CD4-positive, alpha-beta T cell (primary cell): ENCODE data around the gene SLC38A3. TPM values are rescaled to one million over a fixed set of nuclear protein-coding genes. Genes with fewer than 3 reads are reported as not detected.

ENCODE experiments used
- ATAC-seq: fragments of 200-7000 bp; cut with Tn5 transposase; one replicate; pipeline ENCODE4 v1.10.0; 2022; ENCODE audit warnings: mild to moderate bottlenecking; ENCODE audit not compliant: poor library complexity
- CTCF ChIA-PET: fragments of 350-600 bp; sonication (Branson Sonifier 250); formaldehyde crosslinking; loops from one replicate; lab custom pipeline; 2021; ENCODE audit warnings: antibody characterized with exemption, inconsistent platforms; lab: Charles Lee
- POLR2A ChIA-PET: fragments of 350-600 bp; sonication (Branson Sonifier 250); formaldehyde crosslinking; loops from one replicate; lab custom pipeline; 2021; ENCODE audit warnings: antibody characterized with exemption, inconsistent platforms; lab: Charles Lee
- DNase-seq, 14 experiments: peaks; one replicate each; pipeline ENCODE4 v3.0.0-alpha.2; 2013 to 2020; ENCODE audit warnings: mixed read lengths in 2 of 14
- H3K27ac ChIP-seq, 2 donors: one replicate each; pipeline versions ENCODE4 v1.5.1 to v1.7.0; 2013; ENCODE audit warnings: low read length in 2 of 2, low read depth in 1 of 2, mild to moderate bottlenecking in 1 of 2
- H3K27me3 ChIP-seq, 2 experiments: 1 replicate in 1 of 2; 2 replicates in 1 of 2; pipeline versions ENCODE4 v1.6.1 to v1.7.0; 2013; ENCODE audit warnings: low read length in 2 of 2, control low read depth in 1 of 2, mild to moderate bottlenecking in 1 of 2, moderate library complexity in 1 of 2; ENCODE audit not compliant: insufficient read depth in 2 of 2, control insufficient read depth in 1 of 2
- H3K36me3 ChIP-seq: one replicate; pipeline ENCODE4 v1.6.1; 2013; ENCODE audit warnings: low read length, control low read depth; ENCODE audit not compliant: insufficient read depth
- H3K4me1 ChIP-seq: one replicate; pipeline ENCODE4 v1.6.1; 2013; ENCODE audit warnings: low read length, control low read depth; ENCODE audit not compliant: insufficient read depth
- H3K4me3 ChIP-seq: one replicate; pipeline ENCODE4 v1.5.1; 2013; ENCODE audit warnings: mild to moderate bottlenecking, low read length, moderate library complexity
- H3K9me3 ChIP-seq, 2 experiments: 1 replicate in 1 of 2; 2 replicates in 1 of 2; pipeline versions ENCODE4 v1.6.1 to v1.7.0; 2013; ENCODE audit warnings: low read length in 2 of 2, mild to moderate bottlenecking in 2 of 2, control low read depth in 1 of 2, moderate library complexity in 1 of 2; ENCODE audit not compliant: control insufficient read depth in 1 of 2, insufficient read depth in 1 of 2
- H3K27ac Mint-ChIP-seq: one replicate; pipeline ENCODE4 v1.8.0; 2020; ENCODE audit warnings: mixed read lengths
- H3K27me3 Mint-ChIP-seq: one replicate; pipeline ENCODE4 v1.8.0; 2021; ENCODE audit warnings: mixed read lengths
- H3K36me3 Mint-ChIP-seq: one replicate; pipeline ENCODE4 v1.8.0; 2021; ENCODE audit warnings: low read depth, mixed read lengths
- H3K4me1 Mint-ChIP-seq: one replicate; pipeline ENCODE4 v1.8.0; 2021; ENCODE audit warnings: low read depth, mixed read lengths
- H3K4me3 Mint-ChIP-seq: one replicate; pipeline ENCODE4 v1.8.0; 2020; ENCODE audit warnings: mild to moderate bottlenecking, mixed read lengths
- H3K9me3 Mint-ChIP-seq: one replicate; pipeline ENCODE4 v1.8.0; 2020; ENCODE audit warnings: mixed read lengths
- intact Hi-C, 2 experiments: fragments of 100-400 bp; cut with DNase I in 1 of 2; cut with micrococcal nuclease in 1 of 2; formaldehyde crosslinking; loops; one replicate each; pipeline versions ENCODE4 v1.15.1 to v1.9.0; 2023 to 2025; cut with DNase I, micrococcal nuclease
- total RNA-seq, 174 experiments: library from RNA in 2 of 174; stranded (reverse) in 2 of 174; gene quantifications; one replicate each; pipeline ENCODE4 v1.2.3 and lab custom pipeline; 2021 to 2026
- TF ChIP-seq, protein P1 (sequence below): fragments of 200-600 bp; IDR thresholded peaks from one replicate; pipeline ENCODE4 v1.8.0; 2022; ENCODE audit warnings: antibody characterized with exemption, mild to moderate bottlenecking

SLC38A3 gene
- total RNA-seq, 2 experiments from 2014 or later, result 1.0 to 1.1 TPM

DNA sequence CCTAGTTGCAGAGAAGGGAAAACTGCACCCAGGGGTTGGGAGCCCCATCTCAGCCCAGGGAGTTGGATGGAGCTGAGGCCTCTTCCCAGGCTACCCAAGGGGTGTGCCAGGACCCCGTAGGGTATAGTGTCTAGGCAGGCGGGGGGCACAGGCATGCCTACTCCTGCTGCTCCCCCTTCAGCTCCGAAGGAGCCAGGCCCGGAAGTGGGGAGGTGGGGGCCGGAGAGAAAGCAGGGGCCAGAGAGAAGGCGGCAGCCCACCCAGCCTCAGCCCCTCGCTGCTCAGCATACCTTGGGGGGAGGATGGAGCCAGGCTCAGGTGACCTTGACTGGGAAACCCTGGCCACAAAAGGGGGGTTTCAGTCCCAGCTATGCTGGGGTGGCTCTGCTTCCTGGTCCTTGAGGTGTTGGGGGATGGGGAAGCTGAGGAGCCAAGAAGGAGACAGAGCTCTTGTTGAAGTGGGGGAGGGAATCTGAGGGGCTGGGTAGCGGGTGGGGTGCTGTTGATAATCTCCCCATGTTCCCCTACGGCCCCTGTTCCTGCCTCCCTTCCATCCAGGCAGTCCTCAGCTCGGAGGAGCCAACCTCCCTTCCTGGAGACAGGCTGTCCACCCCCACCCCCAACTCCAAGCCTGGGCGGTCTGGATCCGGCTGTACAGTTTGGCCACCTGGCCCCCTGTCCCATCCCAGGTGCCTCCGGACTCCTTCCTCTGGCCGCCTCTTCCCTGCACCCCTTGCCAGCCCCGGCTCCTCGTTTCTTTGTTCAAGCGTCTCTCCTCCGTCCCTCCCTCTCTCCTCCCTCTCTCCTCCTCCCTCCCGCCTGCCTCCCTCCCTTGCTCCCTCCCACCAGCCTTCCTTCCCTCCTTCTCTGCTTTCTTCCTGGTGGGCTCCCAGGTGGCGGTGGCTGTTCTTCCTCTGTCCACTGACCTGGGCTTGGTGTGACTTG, 48.2 kb upstream of the SLC38A3 start:
- H3K4me3 Mint-ChIP-seq, result peak overlapping the region; percentile 74
- intact Hi-C loops, result no loop called here
- TF ChIP-seq, protein P1, sequence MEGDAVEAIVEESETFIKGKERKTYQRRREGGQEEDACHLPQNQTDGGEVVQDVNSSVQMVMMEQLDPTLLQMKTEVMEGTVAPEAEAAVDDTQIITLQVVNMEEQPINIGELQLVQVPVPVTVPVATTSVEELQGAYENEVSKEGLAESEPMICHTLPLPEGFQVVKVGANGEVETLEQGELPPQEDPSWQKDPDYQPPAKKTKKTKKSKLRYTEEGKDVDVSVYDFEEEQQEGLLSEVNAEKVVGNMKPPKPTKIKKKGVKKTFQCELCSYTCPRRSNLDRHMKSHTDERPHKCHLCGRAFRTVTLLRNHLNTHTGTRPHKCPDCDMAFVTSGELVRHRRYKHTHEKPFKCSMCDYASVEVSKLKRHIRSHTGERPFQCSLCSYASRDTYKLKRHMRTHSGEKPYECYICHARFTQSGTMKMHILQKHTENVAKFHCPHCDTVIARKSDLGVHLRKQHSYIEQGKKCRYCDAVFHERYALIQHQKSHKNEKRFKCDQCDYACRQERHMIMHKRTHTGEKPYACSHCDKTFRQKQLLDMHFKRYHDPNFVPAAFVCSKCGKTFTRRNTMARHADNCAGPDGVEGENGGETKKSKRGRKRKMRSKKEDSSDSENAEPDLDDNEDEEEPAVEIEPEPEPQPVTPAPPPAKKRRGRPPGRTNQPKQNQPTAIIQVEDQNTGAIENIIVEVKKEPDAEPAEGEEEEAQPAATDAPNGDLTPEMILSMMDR, result no peak
- CTCF ChIA-PET, result interaction anchor here (1.2 to 1.5 kb wide), 2 partner anchors 37 to 38 kb away, joined by 3 read pairs; no protein-coding TSS in a partner anchor
- Histone ChIP-seq H3K27me3 (peaks cover 26 to 29% of the 10 kb centered on the region in 2 experiments), H3K27ac (no peak overlapping the region), H3K4me3 (no peak overlapping the region), H3K4me1 (peaks cover 23% of the 10 kb centered on the region), H3K9me3 (peaks cover 0 to 9% of the 10 kb centered on the region in 2 experiments), H3K36me3 (no peaks in the 10 kb centered on the region)
- H3K9me3 Mint-ChIP-seq, result no peaks in the 10 kb centered on the region
- no peaks in the 10 kb centered on the region for H3K36me3 Mint-ChIP-seq
- ATAC-seq (no peak), DNase-seq (no peak)
- peaks cover 46% of the 10 kb centered on the region for H3K27me3 Mint-ChIP-seq
- peaks cover 22% of the 10 kb centered on the region for H3K4me1 Mint-ChIP-seq
- POLR2A ChIA-PET, result no interaction called here
- H3K27ac Mint-ChIP-seq, result no peak overlapping the region

DNA sequence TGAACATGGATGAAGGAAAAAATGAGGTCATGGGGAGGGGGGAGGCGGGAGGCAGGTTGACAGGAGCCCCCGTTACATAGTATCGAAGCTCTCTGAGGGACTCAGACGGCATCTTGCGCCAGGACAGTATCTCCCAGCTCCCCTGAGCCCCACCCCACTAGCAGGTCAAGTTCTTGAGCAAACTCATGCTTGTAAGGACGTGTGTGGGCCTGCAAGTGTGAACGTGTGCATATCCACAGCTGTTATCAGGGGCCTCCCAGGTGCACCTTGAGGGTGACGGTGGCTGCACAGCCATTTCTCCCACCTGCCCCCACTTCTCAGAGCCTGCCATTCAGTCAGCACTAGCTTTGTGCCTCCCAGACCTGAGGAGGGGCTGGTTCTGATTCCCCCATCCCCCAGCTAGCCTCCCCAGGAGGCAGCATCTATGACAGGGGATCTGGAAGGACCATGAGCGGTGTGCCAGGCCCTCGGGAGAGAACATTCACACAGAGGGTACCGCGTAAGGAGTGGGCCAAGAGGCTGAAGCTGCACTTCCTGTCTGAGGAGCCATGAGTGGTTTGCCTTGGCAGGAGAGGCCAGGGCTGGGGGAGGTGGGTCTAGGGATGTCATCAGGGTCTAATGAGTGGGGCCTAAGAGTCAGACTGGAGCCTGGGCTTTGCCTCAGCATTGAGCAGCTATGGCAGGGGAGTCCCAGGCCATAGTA, 47.1 kb upstream of the SLC38A3 start:
- Mint-ChIP-seq H3K36me3 (no peaks in the 10 kb centered on the region), H3K9me3 (no peaks in the 10 kb centered on the region), H3K4me1 (peaks cover 22% of the 10 kb centered on the region), H3K4me3 (no peak overlapping the region), H3K27me3 (peaks cover 46% of the 10 kb centered on the region), H3K27ac (no peak overlapping the region)
- POLR2A ChIA-PET, result no interaction called here
- Histone ChIP-seq H3K4me1 (peaks cover 23% of the 10 kb centered on the region), H3K27me3 (peaks cover 26 to 29% of the 10 kb centered on the region in 2 experiments), H3K4me3 (no peak overlapping the region), H3K9me3 (peaks cover 0 to 9% of the 10 kb centered on the region in 2 experiments), H3K27ac (no peak overlapping the region), H3K36me3 (no peaks in the 10 kb centered on the region)
- no peak for ATAC-seq
- intact Hi-C loops, result no loop called here
- CTCF ChIA-PET, result interaction anchor here (1.5 kb wide), 1 partner anchor 36 kb away, joined by 3 read pairs; no protein-coding TSS in a partner anchor
- TF ChIP-seq, protein P1, result no peak
- no peak for DNase-seq

DNA sequence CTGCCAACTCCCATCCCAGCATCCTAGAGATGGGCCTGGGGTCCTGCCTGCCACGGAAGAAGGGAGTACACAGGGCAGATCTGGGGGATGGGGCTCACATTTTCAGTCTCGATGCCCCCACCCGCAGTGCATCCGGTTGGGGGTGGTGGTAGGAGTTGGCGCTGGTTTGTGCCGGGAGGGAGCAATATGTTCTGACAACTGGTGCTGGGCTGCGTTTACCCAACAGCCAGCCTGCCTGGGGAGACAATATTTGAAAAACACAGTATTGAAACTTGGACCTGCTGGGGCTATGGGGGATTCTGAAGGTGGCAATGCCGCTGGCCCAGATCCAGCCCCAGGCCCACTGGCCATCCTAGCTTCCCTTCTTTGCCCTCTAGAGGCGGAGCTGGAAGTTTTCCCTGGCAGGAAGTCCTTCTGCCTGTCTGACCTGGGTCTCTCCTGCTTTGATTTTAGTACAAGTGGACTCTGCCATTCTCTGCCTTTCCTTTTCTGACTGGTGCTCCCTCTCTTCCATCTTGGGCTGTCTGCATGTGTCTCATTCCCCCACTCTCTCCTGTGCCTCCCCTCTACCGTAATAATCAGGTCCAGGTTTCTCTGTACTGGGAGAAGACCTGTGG, 46.4 kb upstream of the SLC38A3 start:
- Histone ChIP-seq H3K4me1 (peaks cover 23% of the 10 kb centered on the region), H3K36me3 (no peaks in the 10 kb centered on the region), H3K9me3 (peaks cover 0 to 9% of the 10 kb centered on the region in 2 experiments), H3K27me3 (peaks cover 22 to 25% of the 10 kb centered on the region in 2 experiments), H3K4me3 (no peak overlapping the region), H3K27ac (no peak overlapping the region)
- POLR2A ChIA-PET, result no interaction called here
- DNase-seq (no peak), ATAC-seq (no peak)
- no peak overlapping the region for H3K27ac Mint-ChIP-seq
- no peaks in the 10 kb centered on the region for H3K9me3 Mint-ChIP-seq
- intact Hi-C loops, result no loop called here
- H3K36me3 Mint-ChIP-seq, result no peaks in the 10 kb centered on the region
- peaks cover 40% of the 10 kb centered on the region for H3K27me3 Mint-ChIP-seq
- no peak overlapping the region for H3K4me3 Mint-ChIP-seq
- peaks cover 17% of the 10 kb centered on the region for H3K4me1 Mint-ChIP-seq
- TF ChIP-seq, protein P1, result no peak
- CTCF ChIA-PET, result interaction anchor here (1.5 kb wide), 1 partner anchor 35 kb away, joined by 3 read pairs; no protein-coding TSS in a partner anchor
